T-helper 2 cell treated with Interferon-gamma antibody and Interleukin-4, amounts not matched to agents 100 ng/mL and 5 ng/mL, for 36 hours (primary cell): ENCODE measurements around the gene COIL. TPM values are rescaled to one million over a fixed set of nuclear protein-coding genes. Genes with fewer than 3 reads are reported as not detected.

Source experiments
- intact Hi-C: fragments of 100-400 bp; cut with micrococcal nuclease; formaldehyde crosslinking; loops from one replicate; pipeline ENCODE4 v1.15.1; 2023
- total RNA-seq: library from RNA; stranded (reverse); gene quantifications from 2 replicates; pipeline ENCODE4 v1.2.3, GENCODE V29; 2022

Gene COIL
- total RNA-seq, 1 donor from 2014 or later: 19.2 TPM

GRCh38 chr17:56910509-56911235 is 50.2 kb downstream of the COIL start:
- intact Hi-C loops: loop anchor here (5.0 kb wide), 1 partner anchor 67 kb away; the partner anchor contains the start of gene SCPEP1

- intact Hi-C loops: loop anchor here (5.0 kb wide), 1 partner anchor 67 kb away; the partner anchor contains the start of gene SCPEP1
These were observed 50.9 kb downstream of the COIL start for GRCh38 chr17:56909742-56910508.

GRCh38 chr17:56908001-56908542 is 52.8 kb downstream of the COIL start:
- intact Hi-C loops: no loop called here

GRCh38 chr17:56903560-56903959 is 57.3 kb downstream of the COIL start:
- intact Hi-C loops: no loop called here

GRCh38 chr17:56902348-56902747 is 58.5 kb downstream of the COIL start:
- intact Hi-C loops: no loop called here

GRCh38 chr17:56899403-56899802 is 61.4 kb downstream of the COIL start:
- intact Hi-C loops: no loop called here

GRCh38 chr17:56898874-56899273 is 62.0 kb downstream of the COIL start:
- intact Hi-C loops: no loop called here

- intact Hi-C loops: no loop called here
These were observed 63.0 kb downstream of the COIL start for GRCh38 chr17:56897646-56898424.

- intact Hi-C loops: no loop called here
These were observed 63.9 kb downstream of the COIL start for GRCh38 chr17:56896968-56897359.

GRCh38 chr17:56896217-56896967 is 64.5 kb downstream of the COIL start:
- intact Hi-C loops: no loop called here

GRCh38 chr17:56894859-56895455 is 65.9 kb downstream of the COIL start:
- intact Hi-C loops: no loop called here

- intact Hi-C loops: no loop called here
These were observed 67.3 kb downstream of the COIL start for GRCh38 chr17:56893503-56893902.

- intact Hi-C loops: no loop called here
These were observed 68.5 kb downstream of the COIL start for GRCh38 chr17:56892333-56892732.

GRCh38 chr17:56891751-56892150 is 69.1 kb downstream of the COIL start:
- intact Hi-C loops: loop anchor here (1.0 kb wide), 1 partner anchor 49 kb away; no protein-coding TSS in a partner anchor

- intact Hi-C loops: loop anchor here (1.0 kb wide), 1 partner anchor 49 kb away; no protein-coding TSS in a partner anchor
These were observed 69.8 kb downstream of the COIL start for GRCh38 chr17:56890906-56891674.

- intact Hi-C loops: no loop called here
These were observed 70.5 kb downstream of the COIL start for GRCh38 chr17:56890390-56890789.
